Measurements from ENCODE around the gene ACP7. TPM values are rescaled to one million over a fixed set of nuclear protein-coding genes. Genes with fewer than 3 reads are reported as not detected.

Gene ACP7
- total and polyA plus RNA-seq, 2 donors (not counting 3 experiments of a cell fraction or from before 2014, with no cell fraction given), result 0.04 to 0.49 TPM

- dilution Hi-C loops (cut with MboI; ENCODE audit: extremely low pct_ligation_motif_present, low sequenced_read_pairs), result no loop called here
- TF ChIP-seq POLR2AphosphoS5 (IDR thresholded peaks at IDR 0.05; ENCODE audit: insufficient read depth, low read depth, low read length) (no peak), EZH2 (IDR thresholded peaks at IDR 0.05; ENCODE audit: borderline replicate concordance, low read depth, low read length, severe bottlenecking) (no peak), MYC (IDR thresholded peaks at IDR 0.05; ENCODE audit: low read depth, low read length) (no peak), MAX (IDR thresholded peaks at IDR 0.05; ENCODE audit: insufficient read depth, insufficient read length) (no peak), GATA2 (IDR thresholded peaks at IDR 0.05; ENCODE audit: insufficient read depth, insufficient read length, low read depth, low read length) (no peak), CTCF (IDR thresholded peaks at IDR 0.05; ENCODE audit: extremely low read depth in 1 of 2, insufficient read depth in 1 of 2, low read depth in 1 of 2, low read length in 2 of 2) (peak; percentile 77 to 84), JUN (IDR thresholded peaks at IDR 0.05; ENCODE audit: borderline replicate concordance, insufficient read depth, insufficient read length, low read depth) (no peak)
- Histone ChIP-seq H4K20me1 (replicated peaks; ENCODE audit: control insufficient read depth, extremely low read depth, insufficient read depth, low read length) (no peaks in the 10 kb centered on the region), H3K36me3 (ENCODE audit: control insufficient read depth in 2 of 2, extremely low read depth in 1 of 2, insufficient read depth in 2 of 2, low read length in 2 of 2) (no peaks in the 10 kb centered on the region), H3K27me3 (ENCODE audit: control insufficient read depth in 2 of 2, insufficient read depth in 2 of 2, low read length in 2 of 2) (peaks cover 0 to 2% of the 10 kb centered on the region in 2 experiments), H2AFZ (ENCODE audit: low read depth, low read length) (no peak overlapping the region), H3K9me3 (replicated peaks; ENCODE audit: control insufficient read depth, insufficient read depth, low read length) (no peaks in the 10 kb centered on the region), H3K4me2 (ENCODE audit: insufficient read depth, low read length) (no peak overlapping the region), H3K79me2 (ENCODE audit: control insufficient read depth, insufficient read depth, low read length) (no peaks in the 10 kb centered on the region), H3K9ac (replicated peaks; ENCODE audit: extremely low read depth, insufficient read depth, low read length) (no peak overlapping the region), H3K9me1 (replicated peaks; ENCODE audit: control insufficient read depth, extremely low read depth, insufficient read depth, low read length) (no peaks in the 10 kb centered on the region), H3K4me1 (ENCODE audit: control insufficient read depth, extremely low read depth, insufficient read depth, low read length) (no peaks in the 10 kb centered on the region), H3K27ac (ENCODE audit: insufficient read depth, low read depth, low read length) (no peak overlapping the region), H3K4me3 (replicated peaks in 1 of 3; ENCODE audit: insufficient read depth in 1 of 3, low read depth in 1 of 3, low read length in 3 of 3) (no peak overlapping the region)
- FAIRE-seq, result peak; percentile 92
- intact Hi-C loops (cut with micrococcal nuclease), result loop anchor here (1.0 to 2.0 kb wide), 3 partner anchors 58 to 218 kb away; no protein-coding TSS in a partner anchor
- POLR2A ChIA-PET, result no interaction called here
- CTCF ChIA-PET, result interaction anchor here (0.9 to 3.3 kb wide), 12 partner anchors 9 to 218 kb away, joined by 3 to 16 read pairs (median 4); no protein-coding TSS in a partner anchor
- no TSS peak for BruUV-seq (replicated peaks)
- peak; percentile 28 for DNase-seq (ENCODE audit: low read depth, low spot score)
Observed at GRCh38 chr19:39110263-39110967, 26.2 kb downstream of the ACP7 start.
